Tibial artery (tissue), 4 donors: ENCODE data around the gene TBC1D10A.
A peak's percentile ranks its signal among the peaks of the same experiment; 100 is the strongest.

Experiments used
- DNase-seq, 2 donors: peaks; one replicate each; pipeline ENCODE4 v3.0.0-alpha.2; 2019
- H3K27ac ChIP-seq, 2 donors: fragments of 200-600 bp; sonication (generic) in 1 of 2; 1 replicate in 1 of 2; 2 replicates in 1 of 2; pipeline ENCODE4 v1.5.1; 2018 to 2019; ENCODE audit warnings: mild to moderate bottlenecking in 1 of 2
- H3K27me3 ChIP-seq, 2 donors: fragments of 200-600 bp; sonication (generic) in 1 of 2; one replicate each; pipeline versions ENCODE4 v1.5.1 to v1.6.0; 2016 to 2019
- H3K36me3 ChIP-seq, 3 donors: fragments of 200-600 bp; sonication (generic) in 2 of 3; one replicate each; pipeline ENCODE4 v1.5.1; 2016 to 2019; ENCODE audit warnings: mild to moderate bottlenecking in 2 of 3
- H3K4me1 ChIP-seq, 4 donors: fragments of 200-600 bp; sonication (generic) in 2 of 4; 1 replicate in 3 of 4; 2 replicates in 1 of 4; pipeline ENCODE4 v1.5.1; 2016 to 2019
- H3K4me3 ChIP-seq, 2 donors: fragments of 200-600 bp; sonication (generic) in 1 of 2; 1 replicate in 1 of 2; 2 replicates in 1 of 2; pipeline ENCODE4 v1.5.1; 2018 to 2019; ENCODE audit warnings: mild to moderate bottlenecking in 2 of 2
- H3K9me3 ChIP-seq, 3 donors: fragments of 200-600 bp; sonication (generic) in 1 of 3; one replicate each; pipeline ENCODE4 v1.5.1; 2016 to 2019
- intact Hi-C: fragments of 100-400 bp; cut with DNase I; formaldehyde crosslinking; loops from one replicate; pipeline ENCODE4 v1.15.0; 2023; ENCODE audit warnings: low total_unique reads
- TF ChIP-seq, protein P1 (sequence below), 2 experiments: fragments of 200-600 bp in 1 of 2; fragments of 450-650 bp in 1 of 2; IDR thresholded peaks; one replicate each; pipeline ENCODE4 v1.5.1; 2017 to 2019; ENCODE audit warnings: antibody characterized with exemption in 2 of 2, mild to moderate bottlenecking in 1 of 2, moderate library complexity in 1 of 2

Gene TBC1D10A

DNA sequence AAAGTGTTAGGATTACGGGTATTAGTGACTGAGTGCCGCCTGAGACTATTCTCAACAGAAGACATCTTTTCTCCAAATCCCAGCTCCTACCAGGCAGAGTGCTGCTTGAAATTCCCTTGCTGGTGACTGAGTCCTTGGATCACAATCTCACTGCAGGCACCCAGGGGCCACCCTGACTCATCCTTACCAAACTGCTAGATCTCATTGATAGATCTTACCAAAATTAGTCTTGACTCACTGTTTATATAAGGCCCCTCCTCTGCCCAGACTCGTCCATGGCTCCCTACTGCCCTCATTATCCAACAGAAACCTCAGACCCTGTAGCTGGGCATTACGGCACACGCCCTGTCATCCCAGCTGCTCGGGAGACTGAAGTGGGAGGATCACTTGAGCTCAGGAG is 14.7 kb downstream of the TBC1D10A start:
- H3K4me3 ChIP-seq = no peak overlapping the region
- peaks cover 0 to 4% (median 0%) of the 10 kb centered on the region in 3 donors for H3K36me3 ChIP-seq
- intact Hi-C loops = no loop called here
- peak in 1 of 2 donors; percentile 48 for DNase-seq
- peaks cover 8 to 92% (median 67%) of the 10 kb centered on the region in 4 donors for H3K4me1 ChIP-seq
- peak overlapping the region; percentile 58 to 68 for H3K27ac ChIP-seq
- no peaks in the 10 kb centered on the region for H3K27me3 ChIP-seq
- TF ChIP-seq, protein P1, sequence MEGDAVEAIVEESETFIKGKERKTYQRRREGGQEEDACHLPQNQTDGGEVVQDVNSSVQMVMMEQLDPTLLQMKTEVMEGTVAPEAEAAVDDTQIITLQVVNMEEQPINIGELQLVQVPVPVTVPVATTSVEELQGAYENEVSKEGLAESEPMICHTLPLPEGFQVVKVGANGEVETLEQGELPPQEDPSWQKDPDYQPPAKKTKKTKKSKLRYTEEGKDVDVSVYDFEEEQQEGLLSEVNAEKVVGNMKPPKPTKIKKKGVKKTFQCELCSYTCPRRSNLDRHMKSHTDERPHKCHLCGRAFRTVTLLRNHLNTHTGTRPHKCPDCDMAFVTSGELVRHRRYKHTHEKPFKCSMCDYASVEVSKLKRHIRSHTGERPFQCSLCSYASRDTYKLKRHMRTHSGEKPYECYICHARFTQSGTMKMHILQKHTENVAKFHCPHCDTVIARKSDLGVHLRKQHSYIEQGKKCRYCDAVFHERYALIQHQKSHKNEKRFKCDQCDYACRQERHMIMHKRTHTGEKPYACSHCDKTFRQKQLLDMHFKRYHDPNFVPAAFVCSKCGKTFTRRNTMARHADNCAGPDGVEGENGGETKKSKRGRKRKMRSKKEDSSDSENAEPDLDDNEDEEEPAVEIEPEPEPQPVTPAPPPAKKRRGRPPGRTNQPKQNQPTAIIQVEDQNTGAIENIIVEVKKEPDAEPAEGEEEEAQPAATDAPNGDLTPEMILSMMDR (IDR thresholded peaks at IDR 0.05) = no peak
- H3K9me3 ChIP-seq = no peaks in the 10 kb centered on the region

GRCh38 chr22:30310881-30311771 is 15.6 kb downstream of the TBC1D10A start:
- Histone ChIP-seq H3K27ac (peak overlapping the region; percentile 58 to 68), H3K9me3 (no peaks in the 10 kb centered on the region), H3K36me3 (peaks cover 0 to 4% (median 0%) of the 10 kb centered on the region in 3 donors), H3K27me3 (no peaks in the 10 kb centered on the region), H3K4me1 (peaks cover 8 to 92% (median 75%) of the 10 kb centered on the region in 4 donors), H3K4me3 (peak overlapping the region in 1 of 2 donors; percentile 10)
- TF ChIP-seq, protein P1 (IDR thresholded peaks at IDR 0.05) = no peak
- intact Hi-C loops = no loop called here
- DNase-seq = peak; percentile 86 to 93

DNA sequence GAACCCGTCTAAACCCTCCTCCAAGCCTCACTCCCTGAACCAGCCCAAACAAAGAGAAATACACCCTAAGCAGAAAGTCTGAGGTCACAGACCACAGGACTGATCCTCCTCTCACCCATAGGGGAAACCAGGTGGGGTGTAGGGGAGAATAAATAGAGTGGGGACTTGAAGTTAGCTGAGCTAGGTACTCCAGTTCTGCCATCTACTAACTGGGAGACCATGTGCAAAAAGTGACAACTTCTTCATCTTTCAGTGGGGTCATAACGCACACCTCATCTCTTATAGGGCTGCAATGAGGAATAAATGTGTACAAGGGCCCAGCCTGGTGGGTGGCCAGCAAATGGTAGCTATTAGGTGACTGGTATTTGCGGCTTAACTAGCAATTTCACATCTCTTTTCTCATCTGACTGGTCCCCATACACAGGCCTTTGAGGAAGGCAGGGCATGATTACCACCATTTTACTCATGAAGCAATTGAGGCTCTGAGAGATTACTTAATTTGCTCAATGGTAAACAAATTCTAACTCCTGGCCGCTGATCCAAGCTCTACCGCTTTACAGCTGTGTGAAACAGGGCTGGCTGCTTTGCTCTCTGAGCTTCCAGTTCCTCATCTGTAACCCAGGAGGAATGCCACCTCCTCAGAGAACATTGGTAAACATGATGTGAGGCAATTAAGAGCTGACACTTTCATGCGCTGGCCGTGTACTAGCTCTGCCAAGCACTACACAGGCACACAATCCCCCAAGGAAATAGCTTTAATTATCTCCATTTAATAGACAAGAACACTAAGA is 16.6 kb downstream of the TBC1D10A start:
- Histone ChIP-seq H3K4me1 (peaks cover 8 to 92% (median 79%) of the 10 kb centered on the region in 4 donors), H3K4me3 (peak overlapping the region in 1 of 2 donors; percentile 10), H3K36me3 (no peaks in the 10 kb centered on the region), H3K9me3 (no peaks in the 10 kb centered on the region), H3K27ac (peak overlapping the region; percentile 58 to 68), H3K27me3 (no peaks in the 10 kb centered on the region)
- intact Hi-C loops = no loop called here
- TF ChIP-seq, protein P1 (IDR thresholded peaks at IDR 0.05) = no peak
- DNase-seq = peak; percentile 71 to 80

DNA sequence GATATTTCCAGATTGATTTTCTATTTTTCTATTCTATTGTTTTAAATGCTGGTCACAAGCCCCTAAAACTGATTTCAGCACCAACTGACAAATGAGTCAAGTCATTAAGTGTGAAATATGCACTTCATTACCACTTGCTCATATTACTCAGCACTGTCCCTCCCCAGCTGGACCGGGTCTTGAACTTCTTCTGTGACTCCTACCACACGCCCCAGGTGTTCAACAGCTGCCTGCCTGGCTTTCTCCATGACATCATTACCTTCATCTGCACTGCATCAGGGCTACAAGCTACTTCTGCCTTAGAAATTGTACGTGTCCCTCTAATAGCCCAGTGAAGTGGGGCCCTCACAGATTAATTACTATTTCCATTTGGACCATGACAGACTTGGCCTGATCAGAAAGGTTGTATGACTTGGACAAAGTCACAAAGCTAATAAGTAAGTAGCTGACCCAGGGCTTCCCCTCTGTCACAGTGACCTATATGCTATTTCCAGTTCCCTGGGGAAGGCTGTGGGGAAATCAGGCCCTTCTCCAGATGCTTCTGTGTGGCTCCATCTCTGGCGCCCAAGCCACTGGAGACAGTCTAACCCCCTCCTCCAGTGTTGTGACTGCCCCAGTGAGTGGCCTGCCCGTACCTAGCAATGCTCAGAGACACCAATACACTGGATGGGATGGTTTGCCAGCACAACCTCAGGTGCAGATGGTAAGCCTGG is 18.1 kb downstream of the TBC1D10A start:
- no peaks in the 10 kb centered on the region for H3K9me3 ChIP-seq
- peaks cover 0 to under 1% (median under 1%) of the 10 kb centered on the region in 3 donors for H3K36me3 ChIP-seq
- DNase-seq = no peak
- TF ChIP-seq, protein P1 (IDR thresholded peaks at IDR 0.05) = no peak
- no peak overlapping the region for H3K4me3 ChIP-seq
- H3K27me3 ChIP-seq = no peaks in the 10 kb centered on the region
- peaks cover 16 to 96% (median 87%) of the 10 kb centered on the region in 4 donors for H3K4me1 ChIP-seq
- intact Hi-C loops = no loop called here
- H3K27ac ChIP-seq = peak overlapping the region; percentile 58 to 68

DNA sequence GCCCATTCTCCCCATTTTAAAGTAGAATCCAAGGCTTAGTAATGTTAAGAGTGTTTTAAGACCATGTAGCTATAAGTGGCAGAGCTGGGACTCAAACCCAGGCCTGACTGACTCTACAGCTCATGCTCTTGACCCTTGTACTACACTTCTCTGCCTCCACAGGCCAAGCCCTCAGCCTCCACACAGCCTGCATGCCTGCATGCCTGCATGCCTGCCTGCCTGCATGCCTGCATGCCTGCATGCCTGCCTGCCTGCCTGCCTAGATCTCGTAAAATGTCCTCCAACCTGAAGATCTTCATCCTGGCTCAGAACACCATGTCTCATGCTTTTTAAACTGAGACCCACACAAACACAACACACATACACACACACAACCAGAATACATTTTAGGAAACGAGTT is 18.6 kb downstream of the TBC1D10A start:
- intact Hi-C loops = no loop called here
- TF ChIP-seq, protein P1 (IDR thresholded peaks at IDR 0.05) = no peak

More for the DNA sequence above, 18.6 kb downstream of the TBC1D10A start:
- no peak overlapping the region for H3K4me3 ChIP-seq
- H3K4me1 ChIP-seq = peaks cover 16 to 100% (median 91%) of the 10 kb centered on the region in 4 donors
- no peaks in the 10 kb centered on the region for H3K9me3 ChIP-seq
- H3K27ac ChIP-seq = no peak overlapping the region
- DNase-seq = no peak
- peaks cover 4 to 6% (median 5%) of the 10 kb centered on the region in 3 donors for H3K36me3 ChIP-seq
- H3K27me3 ChIP-seq = no peaks in the 10 kb centered on the region
